ENCODE measurements around the gene COL5A1.

Gene COL5A1

GRCh38 chr9:134738869-134739659 lies 97.5 kb downstream of the COL5A1 start:
- H3K4me3 ChIP-seq (ENCODE audit: control insufficient read depth, low read depth, low read length), result no peak overlapping the region
- peak; percentile 52 for DNase-seq (ENCODE audit: low read depth)
- TF ChIP-seq CTCF (conservative IDR thresholded peaks at IDR 0.05; ENCODE audit: control insufficient read depth, insufficient read depth, low read depth, low read length), result peak; percentile 82

DNA sequence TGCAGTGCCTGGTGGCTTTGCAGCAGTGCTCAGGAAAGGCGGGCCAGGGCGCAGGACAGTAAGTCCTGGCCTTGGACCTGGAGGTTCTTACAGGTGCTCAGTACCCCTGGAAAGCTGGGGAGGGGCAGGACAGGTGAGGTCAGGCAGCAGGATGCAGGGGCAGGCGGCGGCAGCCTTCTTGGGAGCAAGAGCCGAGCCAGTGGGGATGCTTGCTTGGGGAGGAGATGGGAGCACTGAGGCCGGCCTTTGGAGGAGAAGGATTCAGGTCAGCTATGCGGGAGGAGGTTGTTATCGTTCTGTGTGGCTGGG lies 98.0 kb downstream of the COL5A1 start:
- no peak for TF ChIP-seq CTCF (conservative IDR thresholded peaks at IDR 0.05; ENCODE audit: control insufficient read depth, insufficient read depth, low read depth, low read length)
- no peak for DNase-seq (ENCODE audit: low read depth)
- no peak overlapping the region for H3K4me3 ChIP-seq (ENCODE audit: control insufficient read depth, low read depth, low read length)

DNA sequence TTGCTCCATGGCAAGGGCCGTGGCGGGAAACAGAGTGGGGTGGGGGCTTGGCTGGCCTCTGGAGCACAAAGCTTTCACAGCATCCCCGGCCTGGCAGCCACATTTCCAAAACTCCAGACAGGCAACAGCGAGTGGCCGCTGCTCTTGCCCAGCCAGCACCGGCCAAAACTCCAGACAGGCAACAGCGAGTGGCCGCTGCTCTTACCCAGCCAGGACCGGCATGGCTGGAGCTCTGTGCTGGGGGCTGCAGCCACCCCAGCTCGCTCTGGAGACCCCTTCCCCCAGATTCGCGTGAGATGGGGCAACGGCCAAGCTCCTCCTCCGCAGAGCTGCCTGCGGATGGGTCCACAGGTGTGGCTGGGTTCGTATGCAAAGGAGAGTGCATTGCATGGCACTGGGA lies 98.5 kb downstream of the COL5A1 start:
- H3K4me3 ChIP-seq (ENCODE audit: control insufficient read depth, low read depth, low read length), result no peak overlapping the region
- DNase-seq (ENCODE audit: low read depth), result no peak
- TF ChIP-seq CTCF (conservative IDR thresholded peaks at IDR 0.05; ENCODE audit: control insufficient read depth, insufficient read depth, low read depth, low read length), result no peak

DNA sequence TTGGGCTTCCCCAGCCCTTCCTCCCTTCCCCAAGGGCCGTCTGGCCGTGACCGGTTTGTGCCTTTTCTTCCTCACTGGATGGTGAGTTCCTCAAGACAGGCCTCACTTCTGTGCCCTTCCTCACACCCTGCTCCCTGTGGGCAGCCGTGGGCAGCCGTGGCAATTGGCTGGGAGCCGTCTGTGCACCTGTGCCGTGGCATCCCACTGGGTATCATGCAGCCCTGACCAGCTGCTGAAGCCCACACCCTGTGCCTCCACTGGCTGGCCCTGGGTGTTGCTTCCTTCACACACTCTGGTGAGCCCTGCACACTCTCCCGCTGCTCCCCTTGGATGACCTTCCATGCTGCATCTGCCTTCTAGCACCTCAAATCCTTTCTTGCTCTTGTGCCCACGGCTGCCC lies 100.2 kb downstream of the COL5A1 start:
- no peak for DNase-seq (ENCODE audit: low read depth)
- no peak for TF ChIP-seq CTCF (conservative IDR thresholded peaks at IDR 0.05; ENCODE audit: control insufficient read depth, insufficient read depth, low read depth, low read length)
- no peak overlapping the region for H3K4me3 ChIP-seq (ENCODE audit: control insufficient read depth, low read depth, low read length)

GRCh38 chr9:134742822-134743535 lies 101.4 kb downstream of the COL5A1 start:
- no peak for TF ChIP-seq CTCF (conservative IDR thresholded peaks at IDR 0.05; ENCODE audit: control insufficient read depth, insufficient read depth, low read depth, low read length)
- no peak overlapping the region for H3K4me3 ChIP-seq (ENCODE audit: control insufficient read depth, low read depth, low read length)
- no peak for DNase-seq (ENCODE audit: low read depth)

DNA sequence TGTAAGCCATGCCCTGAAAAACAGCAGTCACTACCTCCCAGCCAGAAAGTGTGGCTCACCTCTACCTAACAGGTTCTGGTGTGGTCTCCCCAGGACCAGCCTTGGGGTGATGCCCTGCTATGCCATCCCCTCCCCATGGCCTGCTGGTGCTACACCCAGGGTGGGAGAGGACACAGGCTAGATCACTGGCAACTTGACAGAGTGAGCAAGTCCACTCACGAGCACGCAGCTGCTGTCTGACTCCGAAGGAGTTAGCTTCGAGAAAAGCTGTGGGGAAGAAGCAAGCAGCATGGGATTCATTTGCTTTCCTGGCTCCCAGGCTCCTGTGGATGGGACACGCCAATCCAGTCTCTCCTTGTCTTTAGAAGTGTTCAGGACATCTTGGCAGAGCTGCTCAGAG lies 102.2 kb downstream of the COL5A1 start:
- TF ChIP-seq CTCF (conservative IDR thresholded peaks at IDR 0.05; ENCODE audit: control insufficient read depth, insufficient read depth, low read depth, low read length), result no peak
- H3K4me3 ChIP-seq (ENCODE audit: control insufficient read depth, low read depth, low read length), result no peak overlapping the region
- no peak for DNase-seq (ENCODE audit: low read depth)
